GM18519 (cell line): ENCODE data around the gene LRP2BP.
A peak's percentile ranks its signal among the peaks of the same experiment; 100 is the strongest.

Experiments used
- ATAC-seq: cut with Tn5 transposase; IDR thresholded peaks from one replicate; pipeline ENCODE4 v1.9.1; 2021; ENCODE audit warnings: mild to moderate bottlenecking, moderate library complexity; ENCODE audit not compliant: unreplicated experiment, low FRiP score

LRP2BP gene

GRCh38 chr4:185395238-185395955 lies at the start of gene LRP2BP:
LRP2BP (minus strand) TSS chr4:185395924; CDS start chr4:185378186, 17,738 bp downstream.
- ATAC-seq, result no peak

DNA sequence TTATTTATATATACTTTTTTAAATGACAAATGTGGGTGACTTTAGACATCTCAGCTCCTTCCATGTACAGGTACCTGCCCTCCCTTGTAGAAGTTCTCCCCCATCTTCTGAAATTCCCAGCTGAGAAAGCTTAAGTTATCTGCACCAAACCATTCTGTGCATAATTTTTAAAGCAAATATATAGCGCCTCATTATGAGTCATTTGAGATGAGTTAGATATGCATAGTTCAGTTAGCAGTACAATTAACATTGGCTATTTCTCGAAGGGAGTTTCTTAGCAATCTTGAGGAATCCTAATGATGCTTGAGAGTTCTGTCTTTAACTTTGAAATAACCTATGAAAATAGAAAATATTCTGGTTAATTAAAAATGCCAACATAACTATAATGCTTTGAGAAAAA lies 49.5 kb upstream of the LRP2BP start:
- no peak for ATAC-seq

- ATAC-seq, result no peak
These were observed 45.8 kb upstream of the LRP2BP start for GRCh38 chr4:185441479-185441878.

DNA sequence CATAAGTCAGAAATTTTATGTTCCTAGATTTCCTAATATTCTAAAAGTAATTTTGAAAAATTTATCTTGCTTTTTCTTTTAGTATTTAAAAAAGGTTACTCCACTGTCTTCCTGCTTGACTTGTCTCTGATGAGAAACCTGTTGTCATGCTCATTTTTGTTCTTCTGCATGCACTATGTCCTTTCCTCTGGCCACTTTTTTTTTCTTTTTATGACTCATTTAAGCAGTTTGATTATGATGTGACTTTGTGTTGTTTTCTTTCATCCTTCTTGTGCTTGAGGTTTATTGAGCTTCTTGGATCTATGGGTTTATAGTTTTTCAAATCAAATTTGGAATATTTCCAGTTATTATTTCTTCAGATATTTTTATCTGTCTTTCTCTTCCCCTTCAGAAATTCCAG lies 42.1 kb upstream of the LRP2BP start:
- peak; percentile 47 for ATAC-seq

- no peak for ATAC-seq
These were observed 39.7 kb upstream of the LRP2BP start for GRCh38 chr4:185435466-185435865.

GRCh38 chr4:185429660-185430059 lies 33.9 kb upstream of the LRP2BP start:
- ATAC-seq, result no peak

- ATAC-seq, result no peak
These were observed 31.4 kb upstream of the LRP2BP start for GRCh38 chr4:185426960-185427688.

DNA sequence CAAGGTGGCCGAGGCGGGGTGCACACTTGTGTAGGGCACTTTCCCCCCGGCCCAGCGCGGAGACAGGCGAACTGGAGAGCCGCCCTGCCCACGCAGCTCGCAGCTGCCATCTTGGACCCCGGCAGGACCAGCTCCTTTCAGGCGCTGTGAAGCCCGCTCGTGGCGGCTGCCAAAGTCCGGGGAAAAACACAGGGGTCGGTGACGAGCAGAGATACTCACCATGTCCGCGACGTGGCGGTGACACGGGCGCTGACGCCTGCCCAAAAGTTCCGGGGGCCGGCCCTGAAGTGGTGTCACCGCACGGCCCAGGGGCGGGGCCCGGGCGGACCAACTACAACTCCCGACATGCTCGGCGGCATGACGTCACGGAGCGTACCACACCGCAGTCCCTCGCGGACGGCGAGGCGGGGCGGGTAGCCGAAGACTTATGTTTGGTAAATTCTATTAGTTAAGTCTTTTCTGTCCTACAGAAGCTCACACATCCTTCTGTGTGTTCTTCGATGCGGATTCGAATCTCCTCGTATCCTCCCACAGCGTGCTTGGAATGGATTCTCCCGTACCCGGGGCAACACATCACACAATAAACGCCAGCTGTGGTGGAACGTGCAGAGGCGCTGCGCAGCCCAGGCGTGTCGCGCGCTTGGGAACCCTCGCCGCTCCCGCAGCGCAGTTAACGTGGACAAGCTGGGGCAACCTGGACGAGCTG lies 30.1 kb upstream of the LRP2BP start, which contains the start of gene UFSP2:
Gene UFSP2 (minus strand): TSS at position 318 of the 706 bp plus-strand sequence. CDS start 96 bp downstream, at position 222.
- peak; percentile 88 for ATAC-seq

DNA sequence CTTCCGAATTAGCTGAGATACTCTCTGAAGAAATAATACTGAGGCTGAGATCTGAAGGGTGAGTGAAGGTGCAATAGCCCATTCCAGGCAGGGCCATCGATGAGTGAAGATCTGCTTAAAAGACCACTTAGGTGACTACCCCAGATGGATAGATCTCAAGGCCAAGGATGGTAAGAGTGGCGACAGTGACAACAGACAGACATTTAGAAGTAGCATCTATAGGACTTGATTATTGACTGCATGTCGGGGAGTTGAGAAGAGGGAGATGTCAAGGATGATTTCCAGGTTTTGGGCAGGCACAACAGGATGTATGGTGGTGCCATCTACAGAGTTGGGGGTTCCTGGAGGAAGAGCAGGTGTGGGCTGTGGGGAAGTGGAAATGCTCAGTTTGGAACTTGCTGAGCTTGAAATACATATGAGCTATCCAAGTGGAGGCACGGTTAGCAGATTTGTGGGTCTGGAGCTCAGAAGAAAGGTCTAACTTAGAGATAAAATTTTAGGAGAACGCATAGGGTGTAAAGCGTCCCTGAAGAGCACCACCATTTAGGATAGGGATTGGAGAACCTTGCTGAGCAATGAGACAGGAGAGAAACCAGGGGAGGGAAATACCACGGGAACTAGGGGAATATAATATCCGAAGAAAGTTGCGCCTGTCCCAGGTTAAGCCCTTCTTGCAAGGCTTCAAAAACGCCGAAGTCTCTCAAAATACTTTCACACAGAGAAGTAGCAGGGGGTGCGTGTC lies 29.4 kb upstream of the LRP2BP start:
- no peak for ATAC-seq

- ATAC-seq, result no peak
These were observed 25.8 kb upstream of the LRP2BP start for GRCh38 chr4:185421366-185422124.

GRCh38 chr4:185416955-185417354 lies 21.2 kb upstream of the LRP2BP start:
- no peak for ATAC-seq

- no peak for ATAC-seq
These were observed 16.7 kb upstream of the LRP2BP start for GRCh38 chr4:185412412-185412811.

DNA sequence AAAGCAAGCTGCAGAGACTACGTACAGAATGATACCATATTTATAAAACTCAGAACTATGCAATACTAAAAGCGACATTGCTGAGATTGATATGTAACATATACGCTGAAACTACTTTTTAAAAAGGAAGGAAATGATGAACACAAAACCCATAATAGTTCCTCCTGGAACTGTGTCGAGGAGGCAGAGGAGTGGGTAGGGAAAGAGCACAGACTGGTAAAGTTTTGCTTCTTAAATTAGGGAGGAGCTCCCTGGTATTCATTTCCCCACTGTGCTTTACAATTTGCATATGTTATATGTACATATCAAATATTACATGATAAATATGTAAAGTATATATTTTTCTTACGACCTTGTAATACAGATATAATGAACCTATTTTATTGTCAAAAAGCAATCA lies 16.1 kb upstream of the LRP2BP start:
- no peak for ATAC-seq

DNA sequence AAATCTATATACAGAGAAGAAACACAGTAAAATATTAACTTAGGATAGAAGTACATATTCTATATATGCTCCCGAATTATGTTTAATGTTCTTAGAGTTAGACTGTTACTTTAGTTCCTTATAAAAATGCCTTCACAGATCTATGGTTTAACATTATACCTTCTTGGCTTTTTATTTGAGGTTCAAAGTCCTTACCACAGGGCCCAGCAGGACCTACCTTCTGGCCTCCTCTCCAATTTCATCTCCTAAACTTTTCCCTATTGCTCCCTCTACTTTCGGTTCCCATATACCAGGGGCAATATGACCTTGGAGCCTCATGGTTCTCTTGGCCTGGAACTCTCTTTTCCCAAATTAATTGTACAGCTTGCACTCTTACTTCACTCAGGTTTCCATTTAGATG lies 12.7 kb upstream of the LRP2BP start:
- ATAC-seq, result no peak

GRCh38 chr4:185405296-185405999 lies 9.7 kb upstream of the LRP2BP start:
- peak; percentile 65 for ATAC-seq

DNA sequence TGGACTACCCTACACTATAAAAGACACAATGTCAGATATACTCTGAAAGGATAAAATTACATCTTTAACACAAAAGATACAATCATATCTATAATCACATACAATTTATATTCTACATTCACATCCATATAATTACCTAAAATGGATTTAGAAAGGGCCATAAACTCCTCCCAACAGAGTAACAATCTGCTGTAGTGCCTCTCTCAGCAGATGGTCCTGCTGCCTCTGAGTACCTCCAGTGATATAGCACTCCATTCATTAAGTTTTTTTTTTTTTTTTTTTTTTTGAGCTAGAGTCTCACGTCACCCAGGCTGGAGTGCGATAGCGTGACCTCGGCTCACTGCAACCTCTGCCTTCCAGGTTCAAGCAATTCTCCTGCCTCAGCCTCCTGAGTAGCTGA lies 8.3 kb upstream of the LRP2BP start:
- ATAC-seq, result no peak

DNA sequence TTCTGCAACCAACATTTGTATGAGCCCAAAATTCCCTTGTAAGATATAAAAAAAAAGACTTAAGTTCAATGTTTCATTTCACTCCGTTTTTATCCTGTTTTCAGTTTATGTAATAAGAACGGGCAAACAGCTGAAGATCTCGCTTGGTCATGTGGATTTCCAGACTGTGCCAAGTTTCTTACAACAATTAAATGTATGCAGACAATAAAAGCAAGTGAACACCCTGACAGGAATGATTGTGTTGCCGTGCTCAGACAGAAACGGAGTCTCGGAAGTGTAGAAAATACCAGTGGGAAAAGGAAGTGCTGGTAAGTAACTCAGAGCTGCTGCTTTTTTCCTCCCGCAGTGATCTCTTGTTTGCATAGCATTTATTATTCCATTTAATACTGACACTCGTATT lies 3.7 kb upstream of the LRP2BP start:
- no peak for ATAC-seq

- no peak for ATAC-seq
These were observed 2.9 kb upstream of the LRP2BP start for GRCh38 chr4:185398618-185399017.

DNA sequence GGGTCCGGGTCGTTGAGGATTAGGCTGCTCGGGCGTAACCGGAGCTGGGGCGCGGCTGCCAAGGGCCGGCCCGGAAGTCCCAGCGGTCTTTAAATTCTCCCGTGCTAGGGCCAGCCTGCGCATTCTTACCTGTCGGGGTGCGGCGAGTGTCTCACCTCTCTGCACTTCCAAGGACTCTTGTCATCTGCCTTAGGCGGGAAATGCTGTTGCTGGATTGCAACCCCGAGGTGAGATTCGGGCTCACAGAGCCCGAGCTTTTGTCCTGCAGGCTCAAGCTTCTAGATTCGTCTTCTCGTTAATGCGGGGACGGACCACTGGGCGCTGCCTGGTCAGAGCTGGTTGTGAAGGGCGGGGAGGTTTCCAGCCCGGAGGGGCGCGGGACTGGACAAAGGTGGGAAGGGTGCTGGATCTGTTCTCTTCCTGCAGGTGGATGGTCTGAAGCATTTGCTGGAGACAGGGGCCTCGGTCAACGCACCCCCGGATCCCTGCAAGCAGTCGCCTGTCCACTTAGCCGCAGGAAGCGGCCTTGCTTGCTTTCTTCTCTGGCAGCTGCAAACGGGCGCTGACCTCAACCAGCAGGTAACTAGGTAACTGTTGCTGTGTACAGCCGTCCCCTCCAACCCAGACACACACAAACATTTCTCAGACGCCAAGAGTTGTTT lies 1.1 kb upstream of the LRP2BP start, which contains the start of gene ANKRD37:
Gene ANKRD37 (plus strand): TSS at position 118 of the 662 bp plus-strand sequence. CDS start 83 bp downstream, at position 201.
- no peak for ATAC-seq
